Measurements from ENCODE around the gene PELI2. TPM values are rescaled to one million over a fixed set of nuclear protein-coding genes. Genes with fewer than 3 reads are reported as not detected.

PELI2 gene
- total RNA-seq, 1 donor from 2014 or later: 44.0 TPM

DNA sequence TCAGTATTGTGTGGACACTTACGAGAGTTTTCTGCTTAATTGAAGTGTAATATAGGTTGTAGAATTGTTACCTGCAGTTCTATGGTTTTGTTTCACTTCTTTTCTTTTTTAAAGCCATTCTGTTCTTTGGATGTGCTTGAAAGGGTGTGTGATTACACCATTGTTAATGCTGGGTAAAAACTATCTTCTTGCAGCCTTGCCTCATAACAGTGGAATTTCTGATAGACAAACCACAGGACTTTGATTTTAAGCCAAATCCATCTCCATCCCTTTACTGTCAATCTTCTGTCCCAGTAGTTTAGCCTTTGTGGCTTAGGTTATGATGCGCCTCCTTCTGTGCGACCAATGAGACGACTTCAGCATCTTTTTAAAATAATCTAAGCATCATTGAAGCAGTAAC is 182.3 kb downstream of the PELI2 start:
- DNase-seq (ENCODE audit: low spot score) (no peak), ATAC-seq (peak; percentile 22)
- intact Hi-C loops (cut with DNase I): no loop called here

DNA sequence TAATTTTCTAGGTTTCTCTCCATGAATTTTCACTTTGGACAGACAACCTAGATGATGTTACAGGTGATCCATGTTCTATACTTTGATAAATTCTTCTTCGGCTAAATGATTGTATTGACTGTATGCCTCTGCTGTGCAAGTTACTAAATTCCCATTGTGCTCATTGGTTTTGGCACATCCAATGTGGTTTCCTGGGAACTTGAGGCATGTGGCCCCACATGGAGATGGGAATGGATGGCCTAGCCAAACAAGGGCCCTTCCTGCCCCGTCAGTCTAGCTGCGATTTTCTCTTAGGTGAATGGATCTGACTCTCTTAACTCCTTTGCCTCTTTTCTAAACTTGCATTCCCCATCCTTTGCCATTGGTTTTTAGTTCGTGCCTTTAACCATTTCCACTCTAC is 186.2 kb downstream of the PELI2 start:
- intact Hi-C loops (cut with DNase I): no loop called here
- no peak for ATAC-seq
- DNase-seq (ENCODE audit: low spot score): no peak

DNA sequence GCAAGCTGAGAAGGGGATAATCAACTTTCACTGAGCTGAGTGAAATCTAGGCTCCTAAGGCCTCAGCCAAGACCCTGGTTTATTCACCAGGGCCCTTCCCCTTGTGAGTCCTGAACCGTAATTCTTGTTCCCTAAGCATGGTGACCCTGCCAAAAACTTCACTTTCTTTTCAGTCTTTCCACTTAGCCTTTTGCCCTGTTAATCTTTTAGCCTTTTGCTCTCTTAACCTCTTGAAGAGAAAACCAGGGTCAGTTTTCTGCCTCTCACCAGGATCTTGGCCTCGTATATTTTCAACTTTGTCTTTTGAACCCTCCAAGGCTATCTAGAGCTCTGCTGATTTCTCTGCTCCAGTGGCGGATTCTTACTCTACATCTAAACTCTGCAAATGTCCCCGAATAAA is 191.0 kb downstream of the PELI2 start:
- intact Hi-C loops (cut with DNase I): no loop called here
- ATAC-seq (peak; percentile 17), DNase-seq (ENCODE audit: low spot score) (no peak)

DNA sequence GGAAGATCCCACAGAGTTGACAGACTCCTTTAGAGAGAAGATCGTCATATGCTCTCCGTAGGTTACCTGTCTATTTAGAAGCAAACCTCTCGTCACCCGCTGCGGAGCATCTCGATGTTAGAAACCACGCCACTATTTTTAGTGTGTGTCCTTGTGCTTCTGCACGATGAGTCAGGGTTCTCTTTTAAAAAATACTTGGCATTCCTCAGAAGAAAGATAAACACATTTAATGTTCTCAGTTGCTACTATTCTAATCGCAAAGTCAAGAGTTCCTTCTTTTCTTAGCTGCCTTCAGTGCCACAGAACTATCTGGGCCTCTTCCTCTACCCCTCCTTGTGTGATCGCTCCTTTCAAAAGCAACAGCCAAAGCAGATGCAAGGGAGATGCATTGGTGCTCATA is 192.4 kb downstream of the PELI2 start:
- DNase-seq (ENCODE audit: low spot score): no peak
- no peak for ATAC-seq
- intact Hi-C loops (cut with DNase I): no loop called here

DNA sequence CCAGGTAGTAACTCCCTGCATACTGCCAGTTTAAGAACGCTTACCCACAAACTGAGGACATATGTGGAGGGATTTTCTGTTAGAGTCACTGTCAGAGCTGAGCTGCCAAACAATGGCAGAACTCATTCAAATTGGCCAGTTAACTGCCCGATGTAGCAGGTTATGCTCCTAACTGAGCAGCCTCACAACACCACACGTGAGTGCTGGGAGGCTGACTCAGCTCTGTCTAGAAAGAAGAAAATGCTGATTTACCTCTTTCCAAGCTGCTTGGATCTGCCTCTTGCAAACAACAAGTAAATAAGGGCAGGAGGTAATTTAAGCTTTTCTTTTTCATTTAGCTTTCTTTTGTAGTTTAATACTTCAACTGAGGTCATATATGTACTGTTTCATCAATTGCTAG is 195.6 kb downstream of the PELI2 start:
- intact Hi-C loops (cut with DNase I): no loop called here
- ATAC-seq (no peak), DNase-seq (ENCODE audit: low spot score) (no peak)

DNA sequence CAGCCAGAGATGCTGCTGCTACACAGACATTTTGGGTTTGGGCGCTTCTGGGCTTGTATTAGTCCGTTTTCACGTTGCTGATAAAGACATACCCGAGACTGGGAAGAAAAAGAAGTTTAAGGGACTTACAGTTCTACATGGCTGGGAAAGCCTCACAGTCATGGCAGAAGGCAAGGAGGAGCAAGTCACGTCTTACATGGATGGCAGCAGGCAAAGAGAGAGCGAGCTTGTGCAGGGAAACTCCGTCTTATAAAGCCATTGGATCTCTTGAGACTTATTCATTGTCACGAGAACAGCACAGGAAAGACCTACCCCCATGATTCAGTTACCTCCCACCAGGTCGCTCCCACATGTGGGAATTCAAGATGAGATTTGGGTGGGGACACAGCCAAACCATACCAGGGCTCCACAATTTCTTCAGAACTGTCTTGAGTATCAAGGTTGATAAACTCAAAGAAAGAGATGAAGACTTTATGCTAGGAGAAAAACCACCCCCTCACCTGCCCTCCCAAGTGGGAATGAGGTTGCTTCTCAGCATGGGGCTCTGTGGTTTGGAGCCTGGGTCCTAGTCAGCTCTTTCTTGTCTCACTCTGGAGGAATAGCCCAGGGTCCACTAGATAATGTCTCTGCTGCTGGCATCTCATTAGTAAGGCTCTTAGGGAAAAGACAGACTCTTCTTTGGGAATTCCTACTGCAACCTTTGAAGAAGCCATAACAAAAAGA is 200.3 kb downstream of the PELI2 start:
- no peak for DNase-seq (ENCODE audit: low spot score)

DNA sequence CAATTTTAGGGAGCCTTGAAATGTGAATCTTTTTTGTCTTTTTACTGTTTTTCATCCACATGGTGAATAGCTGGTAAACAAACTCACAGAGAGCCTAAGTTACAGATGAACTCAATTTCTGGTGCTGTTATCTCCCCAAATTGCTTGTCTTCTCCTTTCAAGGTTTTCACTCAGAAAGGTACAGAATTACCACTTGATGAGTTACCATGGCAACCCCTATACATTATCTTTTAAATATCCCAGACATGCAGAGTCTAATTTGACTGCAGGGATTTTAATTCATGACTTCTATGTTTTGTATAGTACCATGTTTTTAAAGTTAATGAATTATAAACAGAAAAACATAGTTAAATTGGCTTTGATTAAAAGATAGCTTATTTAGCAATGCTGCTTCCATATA is 203.7 kb downstream of the PELI2 start:
- intact Hi-C loops (cut with DNase I): no loop called here
- ATAC-seq (no peak), DNase-seq (ENCODE audit: low spot score) (no peak)

More for the DNA sequence above, 200.3 kb downstream of the PELI2 start:
- no peak for ATAC-seq
- intact Hi-C loops (cut with DNase I): no loop called here

DNA sequence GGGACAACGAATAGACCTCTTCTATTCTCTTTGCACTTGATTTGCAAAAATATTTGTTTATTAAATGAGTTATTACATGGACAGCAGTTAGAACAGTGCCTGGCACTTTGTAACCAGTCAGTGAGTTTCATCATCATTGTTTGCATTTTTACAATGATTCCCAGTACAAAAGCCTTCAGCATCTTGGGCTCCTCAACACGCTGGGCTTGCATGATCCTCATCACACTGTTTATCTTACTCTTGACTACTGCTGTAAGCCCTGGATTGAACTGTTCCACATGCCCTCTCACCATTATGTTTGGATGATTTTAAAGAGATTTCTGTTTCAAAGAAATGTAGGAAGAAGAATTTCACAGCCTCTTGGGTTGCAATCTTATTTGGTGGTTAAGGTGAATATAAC is 204.3 kb downstream of the PELI2 start:
- intact Hi-C loops (cut with DNase I): no loop called here
- no peak for ATAC-seq

DNA sequence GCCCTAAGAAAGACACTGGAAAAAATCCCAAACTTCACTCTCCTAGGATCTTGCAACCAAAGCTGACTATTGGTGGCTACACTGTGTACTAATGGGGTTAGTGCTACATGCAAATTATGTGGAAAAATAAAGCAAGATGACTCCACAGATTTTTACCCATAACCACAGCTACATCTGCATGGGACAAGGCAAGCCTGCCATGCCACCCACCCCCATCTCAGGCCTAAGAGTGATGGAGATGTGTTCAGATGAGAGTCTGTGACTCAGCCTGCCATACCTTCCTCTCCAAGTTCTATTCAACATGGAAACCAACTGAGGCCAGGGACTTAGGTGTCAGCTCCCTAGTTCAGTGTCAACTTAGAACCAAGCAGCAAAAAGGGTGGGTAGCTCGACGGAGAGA is 206.2 kb downstream of the PELI2 start:
- ATAC-seq: no peak
- intact Hi-C loops (cut with DNase I): no loop called here
- no peak for DNase-seq (ENCODE audit: low spot score)

More for the DNA sequence above, 204.3 kb downstream of the PELI2 start:
- DNase-seq (ENCODE audit: low spot score): no peak

DNA sequence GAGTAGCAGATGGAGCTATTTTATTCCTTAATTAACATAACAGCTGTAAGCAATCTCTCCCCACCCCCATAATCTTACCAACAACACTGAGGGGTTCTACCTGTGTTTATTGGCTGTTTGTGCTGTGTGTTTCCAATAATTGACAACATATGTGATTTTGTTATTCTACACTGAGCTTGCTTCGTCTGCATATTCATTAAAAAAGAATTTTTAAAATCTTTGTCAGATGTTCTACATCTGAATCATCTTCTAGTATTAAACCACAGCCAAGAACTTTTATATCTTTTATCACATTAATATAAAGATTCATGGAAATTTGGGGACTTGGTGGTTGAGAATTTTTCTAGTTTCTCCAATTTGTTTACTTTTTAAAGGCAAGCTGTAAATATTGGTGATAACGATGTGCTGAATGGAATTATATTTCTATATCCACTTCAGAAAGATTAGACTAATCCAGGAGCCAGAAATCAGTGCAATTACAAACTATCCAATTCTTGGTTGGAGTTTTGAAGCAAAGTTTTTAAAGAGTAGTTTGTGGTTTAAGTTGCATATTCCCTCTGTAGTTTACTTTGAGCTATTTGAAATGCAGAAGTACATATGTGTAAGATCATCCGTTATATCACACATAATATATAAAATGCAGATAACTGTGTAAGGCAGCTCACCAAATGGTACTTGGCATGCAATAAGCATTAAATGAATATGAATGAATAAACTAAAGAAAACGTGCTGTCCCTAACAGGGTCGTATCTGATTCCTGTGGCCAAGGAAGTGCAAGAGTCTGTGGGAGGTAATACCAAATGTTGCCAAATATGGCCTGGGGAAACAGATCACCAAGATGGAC is 206.9 kb downstream of the PELI2 start:
- ATAC-seq (no peak), DNase-seq (ENCODE audit: low spot score) (no peak)
- intact Hi-C loops (cut with DNase I): no loop called here

DNA sequence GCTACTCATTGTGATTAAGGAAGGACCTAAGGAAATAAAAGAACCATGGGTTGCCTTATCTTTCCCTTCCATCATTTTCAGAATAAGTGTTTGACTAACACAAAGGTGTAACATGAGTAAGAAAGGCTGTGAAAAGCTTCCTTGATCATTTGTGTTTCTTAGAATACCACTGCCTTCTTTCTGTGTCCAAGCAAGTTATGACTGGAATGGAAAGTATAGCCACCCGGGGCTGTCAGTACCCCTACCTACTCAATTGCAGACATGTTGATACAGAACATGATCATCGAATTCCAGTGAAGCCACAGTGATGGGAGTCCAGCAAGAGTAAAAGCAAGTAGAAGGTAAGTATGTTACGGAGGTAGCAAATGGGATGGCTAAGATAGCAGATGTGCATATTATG is 209.8 kb downstream of the PELI2 start:
- intact Hi-C loops (cut with DNase I): no loop called here
- ATAC-seq (no peak), DNase-seq (ENCODE audit: low spot score) (no peak)

DNA sequence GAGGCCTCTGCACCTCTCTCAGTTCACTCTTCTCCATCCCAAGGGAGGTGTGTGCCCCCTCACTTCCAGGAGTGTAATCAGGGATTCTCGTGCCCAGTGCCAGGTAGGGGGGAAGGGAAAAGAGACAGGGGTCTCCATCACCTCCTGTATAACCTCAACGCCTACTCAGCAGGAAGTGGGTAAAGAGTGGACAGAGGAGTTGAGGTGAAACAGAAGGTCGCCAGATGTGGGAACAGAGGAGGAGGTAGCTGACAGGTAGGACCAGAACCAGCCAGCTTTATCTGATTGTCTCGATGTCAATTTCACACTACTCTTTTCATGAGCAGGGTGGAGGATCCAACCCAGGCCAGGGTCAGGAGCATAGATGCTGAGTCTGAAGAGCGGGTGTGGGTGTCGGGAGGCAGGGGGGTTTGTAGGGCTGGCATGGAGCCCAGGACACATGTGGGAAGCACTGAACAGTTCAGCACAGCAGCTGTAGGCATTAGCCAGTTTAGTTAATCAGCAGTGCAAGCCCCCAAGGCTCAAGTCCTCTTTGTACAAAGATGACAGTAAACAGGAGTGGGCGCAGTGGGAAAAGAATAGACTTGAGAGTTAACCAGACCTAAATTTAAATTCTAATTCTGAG is 213.5 kb downstream of the PELI2 start:
- peak; percentile 69 for ATAC-seq
- no peak for DNase-seq (ENCODE audit: low spot score)
- intact Hi-C loops (cut with DNase I): loop anchor here (2.0 kb wide), 1 partner anchor 65 kb away; no protein-coding TSS in a partner anchor

DNA sequence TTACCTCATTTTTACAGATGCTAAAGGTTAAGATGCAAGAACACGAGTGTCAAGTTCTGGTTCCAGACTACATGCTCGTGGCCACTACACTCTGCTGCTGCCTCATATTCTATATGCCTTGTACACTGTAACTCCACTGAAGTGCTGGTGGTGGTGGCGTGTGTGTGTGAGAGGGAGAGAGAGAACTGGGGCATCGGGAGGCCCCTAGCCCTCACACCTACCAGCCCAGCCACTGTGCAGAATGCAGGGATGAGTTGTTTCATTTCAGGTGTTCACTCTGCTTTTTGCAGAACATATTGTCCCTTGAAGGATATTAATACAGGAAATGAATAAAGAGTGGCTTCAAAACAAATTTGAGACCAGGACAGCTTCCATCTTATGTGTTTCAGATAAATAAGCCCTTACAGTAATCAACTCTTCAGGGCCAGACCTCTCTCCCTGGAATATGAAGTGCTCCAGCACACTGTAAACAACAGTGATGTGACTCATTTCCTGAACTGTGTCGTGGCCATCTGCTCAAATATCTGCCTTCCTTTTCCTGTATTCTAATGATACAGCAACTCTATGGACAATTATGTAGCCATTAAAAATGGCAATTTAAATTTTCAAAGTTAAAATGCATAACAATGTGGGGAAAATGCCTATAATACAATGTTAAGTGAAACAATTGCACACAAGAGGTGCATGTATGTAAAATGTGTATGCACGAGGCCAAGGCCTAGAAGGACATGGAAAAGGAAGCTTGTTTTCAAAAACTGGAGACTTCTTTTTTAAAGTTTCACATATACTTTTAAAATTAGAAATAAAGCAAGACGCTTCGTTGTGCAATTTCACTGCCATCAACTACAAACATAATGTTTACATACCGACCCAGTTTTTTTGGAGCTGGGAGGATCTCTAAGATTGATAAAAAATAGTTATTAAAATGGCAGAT is 215.4 kb downstream of the PELI2 start:
- intact Hi-C loops (cut with DNase I): loop anchor here (2.0 kb wide), 1 partner anchor 67 kb away; no protein-coding TSS in a partner anchor
- ATAC-seq (peak; percentile 62), DNase-seq (ENCODE audit: low spot score) (no peak)

DNA sequence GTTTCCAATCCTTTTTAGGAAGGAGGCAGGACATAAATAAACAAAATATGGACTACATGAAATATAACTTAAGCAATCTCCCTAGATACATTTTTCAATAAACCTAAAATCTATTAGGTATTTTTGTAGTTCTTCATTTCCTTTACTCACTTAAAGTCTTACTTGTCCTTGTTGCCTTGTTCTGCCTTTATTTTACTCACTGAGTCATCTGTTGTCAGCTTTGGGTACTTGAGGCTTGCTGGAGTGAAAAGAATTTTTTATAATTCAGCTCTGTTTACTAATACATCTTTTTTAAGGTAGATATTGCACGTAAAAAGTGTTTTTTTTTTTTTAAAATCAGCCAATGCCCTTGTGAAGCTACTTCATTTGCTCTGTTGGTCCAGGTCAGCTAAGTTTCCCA is 216.2 kb downstream of the PELI2 start:
- intact Hi-C loops (cut with DNase I): no loop called here
- no peak for ATAC-seq
- DNase-seq (ENCODE audit: low spot score): no peak

DNA sequence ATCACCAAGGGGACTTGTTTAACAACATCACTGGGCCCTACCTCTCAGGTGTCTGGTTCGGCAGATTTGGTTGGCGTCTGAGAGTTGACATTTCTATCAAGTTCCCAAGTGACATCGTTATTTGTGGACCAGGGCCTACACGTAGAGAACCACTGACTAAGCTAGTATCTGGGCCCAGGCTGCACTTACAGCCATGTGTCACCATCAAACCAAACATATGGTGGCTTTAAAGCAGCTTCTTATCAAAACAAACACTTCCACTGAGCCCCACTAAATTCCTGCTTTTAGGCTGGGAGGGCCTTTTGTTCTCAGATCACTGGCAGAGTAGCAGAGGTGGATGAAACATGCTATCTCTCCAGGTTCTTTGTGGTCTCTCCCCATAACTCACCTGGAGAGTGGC is 220.5 kb downstream of the PELI2 start:
- intact Hi-C loops (cut with DNase I): no loop called here
- no peak for ATAC-seq

DNA sequence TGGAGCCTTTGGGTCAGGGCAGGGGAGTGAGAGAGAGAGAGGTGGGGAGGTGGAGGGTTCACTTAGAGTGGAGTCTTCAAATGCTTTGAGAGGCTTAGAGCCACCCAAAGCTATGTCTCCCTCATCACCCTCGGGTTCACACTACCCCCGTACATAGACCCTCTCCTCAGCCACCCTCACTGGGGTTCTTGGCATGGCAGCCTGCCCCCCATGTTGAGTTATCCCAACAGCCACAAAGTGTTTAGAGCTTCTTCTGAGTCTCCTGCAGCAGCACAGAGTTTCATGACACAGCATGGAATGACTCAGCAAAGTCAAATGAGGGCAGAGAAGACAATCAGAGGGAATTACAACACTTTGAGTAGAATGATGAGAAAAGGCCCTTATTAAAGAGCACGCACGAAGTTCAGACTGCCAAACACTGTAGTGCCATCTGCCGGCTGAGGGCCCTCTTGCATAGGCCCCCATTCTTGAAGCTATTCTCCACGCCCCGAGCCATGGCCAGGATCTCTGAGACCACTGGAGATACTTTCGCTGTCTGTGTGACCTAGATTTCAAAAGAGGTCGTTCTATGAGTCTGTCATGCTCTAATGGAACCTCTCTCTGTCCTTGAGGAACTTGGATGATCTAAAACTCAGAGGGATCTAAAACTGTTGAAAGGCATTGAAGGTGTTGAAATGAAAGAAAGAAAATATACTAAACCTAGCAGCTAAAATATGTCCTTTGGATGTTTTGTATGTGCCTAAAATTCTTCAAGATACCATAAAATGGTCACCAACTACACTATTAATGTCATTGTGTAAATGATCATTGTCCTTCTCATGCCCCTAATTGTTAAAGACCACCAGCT is 221.9 kb downstream of the PELI2 start:
- intact Hi-C loops (cut with DNase I): loop anchor here (10.0 kb wide), 1 partner anchor 625 kb away; no protein-coding TSS in a partner anchor
- peak; percentile 86 for DNase-seq (ENCODE audit: low spot score)
- ATAC-seq: peak; percentile 94

More for the DNA sequence above, 220.5 kb downstream of the PELI2 start:
- DNase-seq (ENCODE audit: low spot score): no peak

DNA sequence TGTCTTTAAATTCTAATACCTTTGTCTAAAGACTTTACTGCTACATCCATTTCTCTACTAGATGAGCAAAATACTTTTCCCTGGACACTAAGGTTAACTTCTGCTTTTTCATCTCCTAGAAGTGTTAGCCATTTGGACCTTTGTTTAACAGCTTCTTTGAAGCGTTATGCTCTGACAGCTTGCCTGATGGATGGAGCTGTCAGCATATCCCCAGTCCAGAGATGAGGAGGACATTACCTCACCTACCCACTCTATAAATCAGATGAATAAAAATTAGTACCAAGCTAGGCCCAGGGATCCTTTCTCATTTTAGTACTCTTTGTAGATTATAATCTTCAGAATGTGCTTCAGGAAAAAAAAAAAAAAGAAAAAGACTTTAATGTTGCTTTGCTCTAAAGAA is 222.7 kb downstream of the PELI2 start:
- intact Hi-C loops (cut with DNase I): loop anchor here (10.0 kb wide), 1 partner anchor 626 kb away; no protein-coding TSS in a partner anchor
- DNase-seq (ENCODE audit: low spot score) (no peak), ATAC-seq (no peak)

All from sciatic nerve (tissue), 2 donors.